HFF-Myc (cell line): Measurements from ENCODE around the gene GIT1.

Experiments used
- DNase-seq: peaks from one replicate; pipeline ENCODE4 v3.0.0-alpha.2; 2011; ENCODE audit warnings: low read depth; ENCODE audit errors: extremely low read depth
- H3K4me3 ChIP-seq: replicated peaks from 2 replicates; pipeline ENCODE4 v1.5.1; 2011; ENCODE audit warnings: low read depth, mild to moderate bottlenecking, control low read depth, low read length
- TF ChIP-seq, protein P1 (sequence below): IDR thresholded peaks from 2 replicates; pipeline ENCODE4 v1.5.1; 2012; ENCODE audit warnings: mild to moderate bottlenecking, low read depth, low read length, control low read depth; ENCODE audit errors: missing control alignments

The GIT1 gene

DNA sequence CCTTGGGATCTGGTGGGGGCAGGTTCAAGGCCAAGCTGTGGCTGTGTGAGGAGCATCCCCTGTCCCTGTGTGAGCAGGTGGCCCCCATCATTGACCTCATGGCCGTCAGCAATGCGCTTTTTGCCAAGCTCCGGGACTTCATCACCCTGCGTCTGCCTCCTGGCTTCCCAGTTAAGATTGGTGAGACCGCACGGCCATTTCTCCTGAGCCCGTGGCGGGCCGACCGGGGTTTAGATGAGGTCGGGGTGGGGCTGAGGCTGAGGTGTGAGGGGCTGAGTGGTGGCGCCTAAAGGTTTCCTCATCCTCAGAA is 22.6 kb upstream of the GIT1 start:
- no peak for DNase-seq
- no peak overlapping the region for H3K4me3 ChIP-seq
- TF ChIP-seq, protein P1, sequence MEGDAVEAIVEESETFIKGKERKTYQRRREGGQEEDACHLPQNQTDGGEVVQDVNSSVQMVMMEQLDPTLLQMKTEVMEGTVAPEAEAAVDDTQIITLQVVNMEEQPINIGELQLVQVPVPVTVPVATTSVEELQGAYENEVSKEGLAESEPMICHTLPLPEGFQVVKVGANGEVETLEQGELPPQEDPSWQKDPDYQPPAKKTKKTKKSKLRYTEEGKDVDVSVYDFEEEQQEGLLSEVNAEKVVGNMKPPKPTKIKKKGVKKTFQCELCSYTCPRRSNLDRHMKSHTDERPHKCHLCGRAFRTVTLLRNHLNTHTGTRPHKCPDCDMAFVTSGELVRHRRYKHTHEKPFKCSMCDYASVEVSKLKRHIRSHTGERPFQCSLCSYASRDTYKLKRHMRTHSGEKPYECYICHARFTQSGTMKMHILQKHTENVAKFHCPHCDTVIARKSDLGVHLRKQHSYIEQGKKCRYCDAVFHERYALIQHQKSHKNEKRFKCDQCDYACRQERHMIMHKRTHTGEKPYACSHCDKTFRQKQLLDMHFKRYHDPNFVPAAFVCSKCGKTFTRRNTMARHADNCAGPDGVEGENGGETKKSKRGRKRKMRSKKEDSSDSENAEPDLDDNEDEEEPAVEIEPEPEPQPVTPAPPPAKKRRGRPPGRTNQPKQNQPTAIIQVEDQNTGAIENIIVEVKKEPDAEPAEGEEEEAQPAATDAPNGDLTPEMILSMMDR = no peak

- DNase-seq = no peak
- H3K4me3 ChIP-seq = no peak overlapping the region
- TF ChIP-seq, protein P1 = no peak
Observed at GRCh38 chr17:29611351-29612093, 22.1 kb upstream of the GIT1 start.

DNA sequence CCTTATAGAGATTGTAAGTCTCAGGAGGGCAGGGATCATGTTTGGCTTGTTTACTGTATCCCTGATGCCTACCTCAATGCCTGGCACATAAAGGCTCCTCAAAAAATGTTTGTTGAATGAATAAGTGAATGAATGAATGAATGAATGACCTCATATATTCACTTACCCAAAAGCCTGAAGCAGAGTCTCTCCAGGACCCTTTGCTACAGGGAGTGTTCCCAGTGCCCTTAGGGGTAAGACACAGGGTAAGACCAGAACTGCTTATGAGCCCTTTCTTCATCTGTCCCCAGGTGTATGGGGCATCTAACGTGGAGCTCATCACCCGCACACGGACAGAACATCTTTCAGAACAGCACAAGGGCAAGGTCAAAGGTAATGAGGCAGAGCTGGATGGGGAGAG is 20.9 kb upstream of the GIT1 start:
- TF ChIP-seq, protein P1 = no peak
- no peak overlapping the region for H3K4me3 ChIP-seq
- DNase-seq = no peak

GRCh38 chr17:29608986-29609385 is 19.5 kb upstream of the GIT1 start:
- TF ChIP-seq, protein P1 = no peak
- no peak for DNase-seq
- no peak overlapping the region for H3K4me3 ChIP-seq

- DNase-seq = no peak
- no peak overlapping the region for H3K4me3 ChIP-seq
- TF ChIP-seq, protein P1 = no peak
Observed at GRCh38 chr17:29607557-29608195, 18.2 kb upstream of the GIT1 start.

GRCh38 chr17:29603109-29603674 is 13.7 kb upstream of the GIT1 start:
- TF ChIP-seq, protein P1 = no peak

More at GRCh38 chr17:29603109-29603674, 13.7 kb upstream of the GIT1 start:
- no peak for DNase-seq
- H3K4me3 ChIP-seq = no peak overlapping the region
